Smooth muscle cell (in vitro differentiated cells): ENCODE measurements around the gene TUBB. TPM values are rescaled to one million over a fixed set of nuclear protein-coding genes. Genes with fewer than 3 reads are reported as not detected.

ENCODE experiments used
- DNase-seq: peaks from one replicate; lab custom pipeline; 2025; ENCODE audit not compliant: unreplicated experiment; lab: John Stamatoyannopoulos, UW
- H2AFZ ChIP-seq: fragments of 200-600 bp; sonication (generic); 2 replicates; pipeline ENCODE4 v1.6.0; 2016; ENCODE audit warnings: antibody characterized with exemption, low read depth, mild to moderate bottlenecking
- H3F3A ChIP-seq: fragments of 200-600 bp; sonication (generic); 2 replicates; pipeline ENCODE4 v1.6.0; 2017; ENCODE audit warnings: antibody characterized with exemption, low read depth
- H3K27ac ChIP-seq: fragments of 200-600 bp; sonication (generic); 2 replicates; pipeline ENCODE4 v1.5.1; 2016; ENCODE audit warnings: low read depth, mild to moderate bottlenecking
- H3K27me3 ChIP-seq: fragments of 200-600 bp; sonication (generic); 2 replicates; pipeline ENCODE4 v1.6.1; 2016; ENCODE audit warnings: low read depth, mild to moderate bottlenecking
- H3K36me3 ChIP-seq: fragments of 200-600 bp; sonication (generic); 2 replicates; pipeline ENCODE4 v1.5.1; 2016; ENCODE audit warnings: low read depth
- H3K4me1 ChIP-seq: fragments of 200-600 bp; sonication (generic); 2 replicates; pipeline ENCODE4 v1.5.1; 2016; ENCODE audit warnings: low read depth
- H3K4me2 ChIP-seq: fragments of 200-600 bp; sonication (generic); 2 replicates; pipeline ENCODE4 v1.6.0; 2016; ENCODE audit warnings: mild to moderate bottlenecking
- H3K4me3 ChIP-seq: fragments of 200-600 bp; sonication (generic); 2 replicates; pipeline ENCODE4 v1.5.1; 2016; ENCODE audit warnings: mild to moderate bottlenecking
- H3K79me2 ChIP-seq: fragments of 200-600 bp; sonication (generic); 2 replicates; pipeline ENCODE4 v1.6.0; 2016; ENCODE audit warnings: low read depth, mild to moderate bottlenecking
- H3K9ac ChIP-seq: fragments of 200-600 bp; sonication (generic); 2 replicates; pipeline ENCODE4 v1.6.0; 2016; ENCODE audit warnings: low read depth
- H3K9me3 ChIP-seq: fragments of 200-600 bp; sonication (generic); replicated peaks from 2 replicates; pipeline ENCODE4 v1.5.1; 2016; ENCODE audit warnings: low read depth
- H4K20me1 ChIP-seq: fragments of 200-600 bp; sonication (generic); 2 replicates; pipeline ENCODE4 v1.6.0; 2016; ENCODE audit warnings: low read depth
- WGBS: methylation state at CpG from one replicate; pipeline ENCODE4 v1.1.7; 2016; ENCODE audit warnings: low lambda C conversion rate; 5-methylcytosine and 5-hydroxymethylcytosine counted together
- polyA plus RNA-seq: library from polyadenylated mRNA; unstranded; fragments of >200 nt; fragmentation: Nextera tagmentation; extraction: Ambion mirVana; gene quantifications from 2 replicates; pipeline ENCODE4 v1.2.1, GENCODE V29; 2016
- total RNA-seq: library from RNA; depleted of rRNA; stranded (reverse); fragments of >200 nt; gene quantifications from 2 replicates; pipeline ENCODE4 v1.2.3, GENCODE V29; 2014
- TF ChIP-seq, protein P1 (sequence below): fragments of 200-600 bp; sonication (generic); IDR thresholded peaks from 2 replicates; pipeline ENCODE4 v1.5.1; 2017; ENCODE audit warnings: borderline replicate concordance, mild to moderate bottlenecking, antibody characterized with exemption; ENCODE audit not compliant: insufficient read depth, poor library complexity, severe bottlenecking

The TUBB gene
- total and polyA plus RNA-seq, 2 experiments from 2014 or later, result 1,009 to 1,039 TPM

DNA sequence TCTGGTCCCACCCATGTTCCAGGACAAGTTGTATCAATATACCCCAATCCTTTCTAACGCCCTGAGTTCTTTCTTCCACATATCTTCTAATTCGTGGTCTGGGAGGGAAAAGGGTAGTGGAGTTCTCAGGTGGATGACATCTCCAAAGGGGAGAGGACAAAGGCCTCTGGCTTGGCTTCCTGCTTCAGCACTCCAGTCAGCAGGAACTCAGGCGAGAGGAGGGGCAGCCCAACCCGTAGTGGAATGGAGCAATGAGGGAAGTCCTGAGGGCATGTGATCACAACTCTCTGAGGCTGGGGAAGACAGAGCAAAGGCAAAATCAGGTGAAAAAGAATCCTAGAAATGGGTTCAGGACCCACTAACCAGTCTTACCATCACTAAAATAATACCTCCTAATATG, 19.8 kb upstream of the TUBB start:
- Histone ChIP-seq H3K4me1 (no peaks in the 10 kb centered on the region), H3K9ac (no peak overlapping the region)
- 83% methylated on average over 4 of the region's 4 CpGs for WGBS

DNA sequence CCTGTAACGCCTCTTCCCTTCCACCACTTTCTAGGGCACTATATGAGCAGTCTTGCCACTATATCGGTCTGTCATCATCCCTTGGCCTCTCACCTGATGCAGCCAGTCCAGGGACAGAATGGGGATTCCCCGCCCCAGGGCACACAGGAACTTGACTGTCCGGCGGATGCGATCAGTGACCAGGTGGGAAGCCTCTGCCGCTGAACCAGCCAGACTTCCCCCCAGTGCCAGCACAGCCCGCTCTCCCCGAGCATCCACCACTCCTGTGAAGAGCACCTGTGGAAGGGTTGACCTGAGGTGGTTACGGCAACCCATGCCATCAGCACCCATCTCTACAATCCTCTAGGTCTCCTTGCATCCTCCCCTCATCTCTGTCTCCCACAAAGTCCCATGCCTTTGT, 17.1 kb upstream of the TUBB start:
- H3K27me3 ChIP-seq, result no peaks in the 10 kb centered on the region
- no peaks in the 10 kb centered on the region for H3K9me3 ChIP-seq
- no peak overlapping the region for H3K9ac ChIP-seq
- no peak overlapping the region for H3K4me3 ChIP-seq
- H3K27ac ChIP-seq, result no peak overlapping the region
- no peak overlapping the region for H3K4me2 ChIP-seq
- H3K4me1 ChIP-seq, result no peaks in the 10 kb centered on the region
- no peak for DNase-seq
- H3K79me2 ChIP-seq, result no peaks in the 10 kb centered on the region
- H3K36me3 ChIP-seq, result no peaks in the 10 kb centered on the region
- WGBS, result 98% methylated on average over 10 of the region's 10 CpGs
- H2AFZ ChIP-seq, result no peak overlapping the region
- TF ChIP-seq, protein P1, sequence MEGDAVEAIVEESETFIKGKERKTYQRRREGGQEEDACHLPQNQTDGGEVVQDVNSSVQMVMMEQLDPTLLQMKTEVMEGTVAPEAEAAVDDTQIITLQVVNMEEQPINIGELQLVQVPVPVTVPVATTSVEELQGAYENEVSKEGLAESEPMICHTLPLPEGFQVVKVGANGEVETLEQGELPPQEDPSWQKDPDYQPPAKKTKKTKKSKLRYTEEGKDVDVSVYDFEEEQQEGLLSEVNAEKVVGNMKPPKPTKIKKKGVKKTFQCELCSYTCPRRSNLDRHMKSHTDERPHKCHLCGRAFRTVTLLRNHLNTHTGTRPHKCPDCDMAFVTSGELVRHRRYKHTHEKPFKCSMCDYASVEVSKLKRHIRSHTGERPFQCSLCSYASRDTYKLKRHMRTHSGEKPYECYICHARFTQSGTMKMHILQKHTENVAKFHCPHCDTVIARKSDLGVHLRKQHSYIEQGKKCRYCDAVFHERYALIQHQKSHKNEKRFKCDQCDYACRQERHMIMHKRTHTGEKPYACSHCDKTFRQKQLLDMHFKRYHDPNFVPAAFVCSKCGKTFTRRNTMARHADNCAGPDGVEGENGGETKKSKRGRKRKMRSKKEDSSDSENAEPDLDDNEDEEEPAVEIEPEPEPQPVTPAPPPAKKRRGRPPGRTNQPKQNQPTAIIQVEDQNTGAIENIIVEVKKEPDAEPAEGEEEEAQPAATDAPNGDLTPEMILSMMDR, result no peak
- no peaks in the 10 kb centered on the region for H3F3A ChIP-seq
- H4K20me1 ChIP-seq, result no peaks in the 10 kb centered on the region

More for the DNA sequence above, 19.8 kb upstream of the TUBB start:
- Histone ChIP-seq H2AFZ (no peak overlapping the region), H3K4me2 (no peak overlapping the region), H3K4me3 (no peak overlapping the region), H3K9me3 (no peaks in the 10 kb centered on the region), H3K27ac (no peak overlapping the region), H3K79me2 (no peaks in the 10 kb centered on the region), H3K27me3 (no peaks in the 10 kb centered on the region), H3F3A (no peaks in the 10 kb centered on the region), H3K36me3 (no peaks in the 10 kb centered on the region), H4K20me1 (no peaks in the 10 kb centered on the region)
- TF ChIP-seq, protein P1, result no peak
- no peak for DNase-seq

DNA sequence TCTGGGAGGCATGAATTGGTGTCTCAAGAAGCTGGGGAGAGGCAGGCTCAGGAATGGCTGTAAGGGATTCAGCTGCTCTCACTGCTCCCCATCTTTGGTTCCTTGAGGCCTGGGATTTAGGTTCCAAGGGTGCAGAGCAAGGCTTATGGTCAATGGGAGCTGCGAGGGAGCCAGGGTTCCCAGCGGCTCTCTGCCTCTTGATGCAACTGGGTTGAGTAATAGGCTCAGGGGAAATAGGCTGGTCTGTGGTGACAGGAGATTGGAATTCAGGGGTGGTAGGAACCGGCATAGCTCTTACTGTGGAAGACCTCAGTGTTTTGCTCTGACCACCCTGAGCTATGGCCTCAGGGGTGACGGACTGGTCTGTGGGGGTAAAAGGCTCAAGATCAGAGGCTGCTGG, 16.3 kb upstream of the TUBB start:
- H3K27ac ChIP-seq, result no peak overlapping the region
- H4K20me1 ChIP-seq, result no peaks in the 10 kb centered on the region
- no peaks in the 10 kb centered on the region for H3K9me3 ChIP-seq
- no peaks in the 10 kb centered on the region for H3K36me3 ChIP-seq
- no peaks in the 10 kb centered on the region for H3K4me1 ChIP-seq
- no peak overlapping the region for H3K4me2 ChIP-seq
- no peaks in the 10 kb centered on the region for H3K27me3 ChIP-seq
- no peaks in the 10 kb centered on the region for H3K79me2 ChIP-seq
- TF ChIP-seq, protein P1, result no peak
- no peak for DNase-seq
- H3F3A ChIP-seq, result no peaks in the 10 kb centered on the region
- H2AFZ ChIP-seq, result no peak overlapping the region
- H3K4me3 ChIP-seq, result no peak overlapping the region
- H3K9ac ChIP-seq, result no peak overlapping the region
- WGBS, result 91% methylated on average over 4 of the region's 4 CpGs

DNA sequence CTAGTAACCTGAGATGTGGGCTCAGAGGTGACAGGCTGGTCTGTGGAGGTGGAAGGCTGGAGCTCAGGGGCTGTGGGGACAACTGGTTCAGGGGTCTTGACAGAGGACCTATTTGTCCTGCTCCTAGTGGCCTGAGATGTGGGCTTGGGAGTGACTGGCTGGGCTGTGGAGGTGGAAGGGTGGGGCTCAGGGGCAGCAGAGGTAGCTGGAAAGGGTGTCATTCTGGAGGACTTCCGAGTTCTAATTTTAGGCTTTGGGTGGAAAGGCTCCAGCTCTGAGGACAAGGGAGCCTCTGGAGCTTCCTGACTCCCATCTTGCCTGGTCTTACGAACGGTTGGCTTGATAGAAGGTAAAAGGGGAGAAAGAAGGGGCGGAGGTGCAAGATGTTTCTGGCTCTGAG, 14.5 kb upstream of the TUBB start:
- Histone ChIP-seq H2AFZ (no peak overlapping the region), H3K9ac (no peak overlapping the region), H3K36me3 (no peaks in the 10 kb centered on the region), H3K27ac (no peak overlapping the region), H4K20me1 (no peaks in the 10 kb centered on the region), H3K79me2 (no peaks in the 10 kb centered on the region), H3K9me3 (no peaks in the 10 kb centered on the region), H3K27me3 (no peaks in the 10 kb centered on the region), H3K4me1 (no peaks in the 10 kb centered on the region), H3K4me3 (no peak overlapping the region), H3K4me2 (no peak overlapping the region), H3F3A (no peaks in the 10 kb centered on the region)
- DNase-seq, result no peak
- TF ChIP-seq, protein P1, result no peak
- 100% methylated on average over 4 of the region's 4 CpGs for WGBS
